LoVo (cell line): Measurements from ENCODE around the gene ADGRF5.
"Not testable (repeated sequence)": the region's sequence is repeated elsewhere in the genome, so short reads cannot be mapped to it uniquely, and the experiment has no call there.

ENCODE experiments used
- DNase-seq: peaks from one replicate; pipeline ENCODE4 v3.0.0-alpha.2; 2016; ENCODE audit warnings: low spot score

Gene ADGRF5

GRCh38 chr6:46894433-46894832, 27.3 kb downstream of the ADGRF5 start:
- DNase-seq: peak; percentile 30

GRCh38 chr6:46893648-46894047, 28.1 kb downstream of the ADGRF5 start:
- DNase-seq: no peak

- no peak for DNase-seq
These were observed 30.4 kb downstream of the ADGRF5 start for GRCh38 chr6:46891252-46891795.

GRCh38 chr6:46888578-46888977, 33.2 kb downstream of the ADGRF5 start:
- DNase-seq: no peak

- DNase-seq: no peak
These were observed 33.7 kb downstream of the ADGRF5 start for GRCh38 chr6:46888031-46888430.

GRCh38 chr6:46882645-46883044, 39.1 kb downstream of the ADGRF5 start:
- DNase-seq: no peak

- DNase-seq: no peak
These were observed 42.7 kb downstream of the ADGRF5 start for GRCh38 chr6:46879003-46879402.

GRCh38 chr6:46876126-46876525, 45.6 kb downstream of the ADGRF5 start:
- DNase-seq: peak; percentile 48

GRCh38 chr6:46867411-46867810, 54.3 kb downstream of the ADGRF5 start:
- DNase-seq: no peak

- DNase-seq: no peak
These were observed 56.5 kb downstream of the ADGRF5 start for GRCh38 chr6:46865221-46865620.

- DNase-seq: no peak
These were observed 57.9 kb downstream of the ADGRF5 start for GRCh38 chr6:46863791-46864190.

GRCh38 chr6:46862381-46862780, 59.4 kb downstream of the ADGRF5 start:
- DNase-seq: no peak

GRCh38 chr6:46855966-46856365, 65.8 kb downstream of the ADGRF5 start:
- peak; percentile 34 for DNase-seq

GRCh38 chr6:46851576-46851975, 70.2 kb downstream of the ADGRF5 start:
- DNase-seq: not testable (repeated sequence)

GRCh38 chr6:46850792-46851191, 70.9 kb downstream of the ADGRF5 start:
- DNase-seq: no peak

- DNase-seq: no peak
These were observed 72.4 kb downstream of the ADGRF5 start for GRCh38 chr6:46849361-46849690.

GRCh38 chr6:46848684-46849360, 72.9 kb downstream of the ADGRF5 start:
- DNase-seq: peak; percentile 89

GRCh38 chr6:46845126-46845525, 76.6 kb downstream of the ADGRF5 start:
- DNase-seq: no peak

- not testable (repeated sequence) for DNase-seq
These were observed 79.4 kb downstream of the ADGRF5 start for GRCh38 chr6:46842252-46842846.

- no peak for DNase-seq
These were observed 83.7 kb downstream of the ADGRF5 start for GRCh38 chr6:46838033-46838432.

GRCh38 chr6:46834991-46835390, 86.7 kb downstream of the ADGRF5 start:
- not testable (repeated sequence) for DNase-seq

- DNase-seq: not testable (repeated sequence)
These were observed 87.4 kb downstream of the ADGRF5 start for GRCh38 chr6:46834257-46834916.

- no peak for DNase-seq
These were observed 88.9 kb downstream of the ADGRF5 start for GRCh38 chr6:46832816-46833215.
